GM12878 (cell line): ENCODE data around the gene ACER3. TPM values are rescaled to one million over a fixed set of nuclear protein-coding genes. Genes with fewer than 3 reads are reported as not detected.

Experiments
- ATAC-seq: fragments of 200-7000 bp; cut with Tn5 transposase; 3 replicates; pipeline ENCODE4 v1.9.1; 2020; ENCODE audit warnings: mild to moderate bottlenecking, moderate library complexity
- BruUV-seq: library from RNA; stranded (reverse); fragments of 400-500 nt; replicated peaks from 2 replicates; lab custom pipeline; 2021; lab: Mats Ljungman, UMichigan
- CTCF ChIA-PET: fragments of 300-600 bp; sonication (Branson Sonifier 250); formaldehyde crosslinking; extraction: SDS; loops from one replicate; lab custom pipeline; 2021; ENCODE audit warnings: inconsistent platforms; lab: Yijun Ruan, JAX
- POLR2A ChIA-PET: fragments of 350-600 bp; formaldehyde crosslinking; extraction: SDS; loops from one replicate; lab custom pipeline; 2021; ENCODE audit warnings: inconsistent platforms; lab: Charles Lee
- RAD21 ChIA-PET: fragments of 300-600 bp; sonication (Branson Sonifier 250); formaldehyde crosslinking; loops from one replicate; lab custom pipeline; 2023; ENCODE audit warnings: antibody characterized with exemption; ENCODE audit not compliant: unreplicated experiment; lab: Charles Lee
- SMC1A ChIA-PET: fragments of 300-600 bp; sonication (Branson Sonifier 250); formaldehyde crosslinking; loops from one replicate; lab custom pipeline; 2023; ENCODE audit not compliant: unreplicated experiment, uncharacterized antibody; lab: Charles Lee
- DNase-seq: peaks from one replicate; pipeline ENCODE4 v3.0.0-alpha.2; 2011; ENCODE audit warnings: low read depth, low spot score
- FAIRE-seq: peaks from 3 replicates; lab custom pipeline; 2011; peaks lifted over from hg19 to GRCh38; lab: Jason Lieb, UNC
- H2AFZ ChIP-seq: 2 replicates; pipeline ENCODE4 v1.6.0; 2011; ENCODE audit warnings: low read depth, low read length, control low read depth; ENCODE audit not compliant: control insufficient read depth
- H3K27ac ChIP-seq: 2 replicates; pipeline ENCODE4 v1.5.1; 2011; ENCODE audit warnings: control low read depth; ENCODE audit not compliant: control insufficient read depth, insufficient read depth
- H3K27me3 ChIP-seq, 2 experiments: replicated peaks in 1 of 2; 2 replicates each; pipeline versions ENCODE4 v1.6.0 to v1.6.1; 2011; ENCODE audit warnings: low read length in 1 of 2; ENCODE audit not compliant: control insufficient read depth in 2 of 2, insufficient read depth in 2 of 2
- H3K36me3 ChIP-seq, 2 experiments: 2 replicates each; pipeline ENCODE4 v1.5.1; 2011; ENCODE audit warnings: low read length in 1 of 2; ENCODE audit not compliant: control insufficient read depth in 2 of 2, insufficient read depth in 2 of 2
- H3K4me1 ChIP-seq: 2 replicates; pipeline ENCODE4 v1.6.1; 2011; ENCODE audit warnings: mild to moderate bottlenecking, low read length, moderate library complexity, mixed read lengths; ENCODE audit not compliant: control insufficient read depth, insufficient read depth
- H3K4me2 ChIP-seq: 2 replicates; pipeline ENCODE4 v1.6.0; 2011; ENCODE audit warnings: control low read depth; ENCODE audit not compliant: control insufficient read depth, insufficient read depth
- H3K4me3 ChIP-seq: fragments of 200-600 bp; sonication (generic); 2 replicates; pipeline ENCODE4 v1.5.1; 2016
- H3K79me2 ChIP-seq: 2 replicates; pipeline ENCODE4 v1.6.0; 2011; ENCODE audit warnings: low read length; ENCODE audit not compliant: control insufficient read depth, insufficient read depth
- H3K9ac ChIP-seq: 2 replicates; pipeline ENCODE4 v1.8.0; 2011; ENCODE audit warnings: low read length, control low read depth, mixed read lengths; ENCODE audit not compliant: control insufficient read depth, insufficient read depth
- H3K9me3 ChIP-seq: replicated peaks from 3 replicates; pipeline ENCODE4 v1.5.1; 2011; ENCODE audit warnings: mild to moderate bottlenecking, low read length; ENCODE audit not compliant: control insufficient read depth, insufficient read depth
- H4K20me1 ChIP-seq: 2 replicates; pipeline ENCODE4 v1.6.0; 2011; ENCODE audit not compliant: control insufficient read depth, insufficient read depth
- CHD4 ChIP-seq: fragments of 200-600 bp; sonication (generic); IDR thresholded peaks from 2 replicates; pipeline ENCODE4 v1.6.1; 2016; ENCODE audit warnings: mild to moderate bottlenecking
- FOS ChIP-seq: IDR thresholded peaks from 3 replicates; pipeline ENCODE4 v1.6.1; 2011; ENCODE audit warnings: borderline replicate concordance; ENCODE audit not compliant: insufficient read length; ENCODE audit errors: extremely low read depth
- HDGF ChIP-seq: fragments of 450-650 bp; IDR thresholded peaks from 2 replicates; pipeline ENCODE4 v1.6.1; 2016; ENCODE audit warnings: antibody characterized with exemption
- NFYA ChIP-seq: IDR thresholded peaks from 2 replicates; pipeline ENCODE4 v1.6.1; 2011; ENCODE audit warnings: low read depth, mild to moderate bottlenecking, low read length, improper control_type of control experiment, borderline replicate concordance
- NR2C2 ChIP-seq: IDR thresholded peaks from 2 replicates; pipeline ENCODE4 v1.6.1; 2011; ENCODE audit warnings: borderline replicate concordance, low read depth; ENCODE audit not compliant: control insufficient read depth, insufficient read length
- NR2F1 ChIP-seq: fragments of 450-650 bp; conservative IDR thresholded peaks from 2 replicates; pipeline ENCODE4 v1.6.1; 2017; ENCODE audit warnings: mild to moderate bottlenecking
- POU2F2 ChIP-seq: IDR thresholded peaks from 3 replicates; pipeline ENCODE4 v1.6.1; 2011; ENCODE audit warnings: low read depth, mild to moderate bottlenecking, low read length, borderline replicate concordance
- SMAD5 ChIP-seq: IDR thresholded peaks from 2 replicates; pipeline ENCODE4 v1.6.1; 2016; ENCODE audit warnings: antibody characterized with exemption, low read depth
- SMARCA5 ChIP-seq: fragments of 450-650 bp; IDR thresholded peaks from 2 replicates; pipeline ENCODE4 v1.6.1; 2017; ENCODE audit warnings: mild to moderate bottlenecking
- SREBF1 ChIP-seq: IDR thresholded peaks from 2 replicates; pipeline ENCODE4 v1.6.1; 2012; ENCODE audit warnings: mild to moderate bottlenecking, low read length
- TCF7 ChIP-seq: IDR thresholded peaks from 2 replicates; pipeline ENCODE4 v1.6.1; 2014; ENCODE audit warnings: antibody characterized with exemption, borderline replicate concordance
- ZSCAN29 ChIP-seq: fragments of 450-650 bp; IDR thresholded peaks from 2 replicates; pipeline ENCODE4 v1.6.1; 2017; ENCODE audit warnings: mild to moderate bottlenecking, moderate library complexity
- WGBS: methylation state at CpG from one replicate; pipeline ENCODE4 v1.1.6; 2016; ENCODE audit warnings: low lambda C conversion rate; ENCODE audit not compliant: insufficient replicate concordance, insufficient coverage; ENCODE audit errors: missing lambda C conversion rate; 5-methylcytosine and 5-hydroxymethylcytosine counted together
- in situ Hi-C: fragments of 300-500 bp; cut with MboI; formaldehyde crosslinking; loops from 9 replicates; pipeline ENCODE4 v1.14.3; 2018; ENCODE audit warnings: mixed read lengths
- intact Hi-C: fragments of 100-400 bp; cut with micrococcal nuclease; formaldehyde crosslinking; loops from one replicate; pipeline ENCODE4 v1.14.2; 2022; ENCODE audit not compliant: unreplicated experiment
- polyA plus RNA-seq, 11 experiments: library from polyadenylated mRNA; depleted of rRNA in 4 of 11; unstranded in 6 of 11; stranded (reverse) in 5 of 11; fragments of >200 nt; fragmentation: Nextera tagmentation in 4 of 11; fragmentation: Illumina TruSeq in 1 of 11; extraction: Ambion mirVana in 4 of 11; extraction: Trizol in 1 of 11; gene quantifications; 1 replicate in 1 of 11; 2 replicates in 10 of 11; pipeline versions ENCODE4 v1.2.1 to v1.2.3, GENCODE V29; 2011 to 2016; ENCODE audit warnings: inconsistent platforms in 2 of 11, missing spikeins in 2 of 11, low read depth in 1 of 11
- total RNA-seq, 4 experiments: library from RNA; depleted of rRNA in 3 of 4; stranded (reverse); fragments of >200 nt in 3 of 4; fragmentation: Illumina TruSeq in 1 of 4; extraction: Trizol in 1 of 4; gene quantifications; 2 replicates each; pipeline versions ENCODE4 v1.2.1 to v1.2.3, GENCODE V29; 2013 to 2021
- TF ChIP-seq, protein P1 (sequence below): IDR thresholded peaks from 2 replicates; pipeline ENCODE4 v1.6.1; 2011; ENCODE audit warnings: borderline replicate concordance, low read depth, mild to moderate bottlenecking, moderate library complexity, low read length; ENCODE audit not compliant: insufficient read depth, poor library complexity, severe bottlenecking
- TF ChIP-seq, protein P2 (sequence below): fragments of 450-650 bp; IDR thresholded peaks from 2 replicates; pipeline ENCODE4 v1.6.1; 2016; ENCODE audit warnings: mild to moderate bottlenecking

The ACER3 gene
- total and polyA plus RNA-seq, 10 of the 15 experiments (the other 5 are each of a cell fraction or from before 2014, with no cell fraction given) = 2.8 to 17.4 (median 10.3) TPM

DNA sequence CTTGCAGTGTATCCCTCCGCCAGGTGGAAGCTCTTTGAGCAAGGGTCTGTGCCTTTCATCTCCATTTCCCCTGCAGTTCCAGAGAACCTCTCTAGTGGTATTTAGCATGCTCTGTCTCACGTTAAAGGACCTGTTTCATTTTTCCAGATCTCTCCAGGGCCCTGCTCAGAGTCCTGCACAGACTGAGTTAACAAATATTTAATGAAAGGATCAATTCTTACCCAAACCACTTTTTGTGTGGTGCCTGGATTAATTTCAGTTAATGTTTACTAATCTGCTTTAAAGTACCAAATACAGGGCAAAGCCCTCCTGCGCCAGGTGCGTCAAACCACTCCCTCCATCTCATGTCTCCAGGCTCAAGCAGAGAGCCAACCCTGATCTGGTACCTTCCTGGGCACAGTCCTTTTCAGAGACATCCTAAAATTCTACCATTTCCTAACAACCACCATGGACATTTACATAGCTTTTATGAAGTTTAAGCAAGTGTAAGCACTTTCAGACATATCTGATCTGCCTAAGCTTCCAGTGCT lies 18.7 kb upstream of the ACER3 start:
- Histone ChIP-seq H3K4me3 (no peak overlapping the region), H3K27ac (no peak overlapping the region), H3K9me3 (no peaks in the 10 kb centered on the region), H3K9ac (no peak overlapping the region), H3K4me1 (no peaks in the 10 kb centered on the region), H4K20me1 (no peaks in the 10 kb centered on the region), H3K4me2 (no peak overlapping the region), H3K79me2 (no peaks in the 10 kb centered on the region), H3K36me3 (no peaks in the 10 kb centered on the region), H2AFZ (no peak overlapping the region), H3K27me3 (peaks cover 0 to 1% of the 10 kb centered on the region in 2 experiments; a peak in 1 of 4 replicates)
- in situ Hi-C loops (no loop called here), intact Hi-C loops (no loop called here)
- FAIRE-seq (no peak), DNase-seq (no peak), ATAC-seq (no peak)
- TF ChIP-seq, protein P1, sequence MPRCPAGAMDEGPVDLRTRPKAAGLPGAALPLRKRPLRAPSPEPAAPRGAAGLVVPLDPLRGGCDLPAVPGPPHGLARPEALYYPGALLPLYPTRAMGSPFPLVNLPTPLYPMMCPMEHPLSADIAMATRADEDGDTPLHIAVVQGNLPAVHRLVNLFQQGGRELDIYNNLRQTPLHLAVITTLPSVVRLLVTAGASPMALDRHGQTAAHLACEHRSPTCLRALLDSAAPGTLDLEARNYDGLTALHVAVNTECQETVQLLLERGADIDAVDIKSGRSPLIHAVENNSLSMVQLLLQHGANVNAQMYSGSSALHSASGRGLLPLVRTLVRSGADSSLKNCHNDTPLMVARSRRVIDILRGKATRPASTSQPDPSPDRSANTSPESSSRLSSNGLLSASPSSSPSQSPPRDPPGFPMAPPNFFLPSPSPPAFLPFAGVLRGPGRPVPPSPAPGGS = no peak
- no peak for TF ChIP-seq ZSCAN29
- TF ChIP-seq SMARCA5 = no peak
- TF ChIP-seq NFYA = no peak
- TF ChIP-seq POU2F2 = no peak
- TF ChIP-seq NR2F1 = no peak
- TF ChIP-seq HDGF = no peak
- no peak for TF ChIP-seq CHD4
- TF ChIP-seq TCF7 = no peak
- TF ChIP-seq SREBF1 = no peak
- TF ChIP-seq NR2C2 = no peak
- TF ChIP-seq FOS = no peak
- TF ChIP-seq, protein P2, sequence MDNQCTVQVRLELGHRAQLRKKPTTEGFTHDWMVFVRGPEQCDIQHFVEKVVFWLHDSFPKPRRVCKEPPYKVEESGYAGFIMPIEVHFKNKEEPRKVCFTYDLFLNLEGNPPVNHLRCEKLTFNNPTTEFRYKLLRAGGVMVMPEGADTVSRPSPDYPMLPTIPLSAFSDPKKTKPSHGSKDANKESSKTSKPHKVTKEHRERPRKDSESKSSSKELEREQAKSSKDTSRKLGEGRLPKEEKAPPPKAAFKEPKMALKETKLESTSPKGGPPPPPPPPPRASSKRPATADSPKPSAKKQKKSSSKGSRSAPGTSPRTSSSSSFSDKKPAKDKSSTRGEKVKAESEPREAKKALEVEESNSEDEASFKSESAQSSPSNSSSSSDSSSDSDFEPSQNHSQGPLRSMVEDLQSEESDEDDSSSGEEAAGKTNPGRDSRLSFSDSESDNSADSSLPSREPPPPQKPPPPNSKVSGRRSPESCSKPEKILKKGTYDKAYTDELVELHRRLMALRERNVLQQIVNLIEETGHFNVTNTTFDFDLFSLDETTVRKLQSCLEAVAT = no peak
- no peak for TF ChIP-seq SMAD5
- ChIA-PET SMC1A (interaction anchor here (2.6 kb wide), 1 partner anchor 77 kb away, joined by 8 read pairs; no protein-coding TSS in a partner anchor), POLR2A (no interaction called here), CTCF (no interaction called here), RAD21 (no interaction called here)
- no TSS peak for BruUV-seq
- 56% methylated on average over 4 of the region's 4 CpGs for WGBS
